Measurements from ENCODE around the gene ANKRD27.
"Not testable (repeated sequence)": the region's sequence is repeated elsewhere in the genome, so short reads cannot be mapped to it uniquely, and the experiment has no call there.

DNA sequence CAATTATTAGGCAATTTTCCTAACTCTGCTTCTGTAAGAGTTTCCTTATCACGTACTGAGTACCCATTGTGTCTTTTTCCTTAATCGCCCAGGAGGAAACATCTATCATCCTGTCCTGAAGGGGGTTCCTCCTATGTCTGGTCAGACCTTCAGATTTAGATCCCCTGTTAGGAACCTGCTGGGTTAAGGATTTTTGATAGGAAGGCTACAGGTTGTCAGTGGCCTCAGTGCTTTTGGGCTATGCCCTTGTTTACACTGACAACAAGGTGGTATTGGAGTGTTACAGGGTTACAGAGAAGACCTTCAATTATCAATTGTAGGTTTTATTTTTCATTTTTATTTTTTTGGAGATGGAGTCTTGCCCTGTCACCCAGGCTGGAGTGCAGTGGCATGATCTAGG, 19.9 kb upstream of the ANKRD27 start:
- not testable (repeated sequence) for TF ChIP-seq ZNF24 (IDR thresholded peaks at IDR 0.05); TAF1 (IDR thresholded peaks at IDR 0.05; ENCODE audit: borderline replicate concordance, low read depth, low read length); CTCF (IDR thresholded peaks at IDR 0.05 in 2 of 3, conservative IDR thresholded peaks at IDR 0.05 in 1 of 3; ENCODE audit: control insufficient read depth in 2 of 3, extremely low read depth in 1 of 3, insufficient read depth in 1 of 3, low read depth in 3 of 3, low read length in 3 of 3); ESRRA (IDR thresholded peaks at IDR 0.05; ENCODE audit: low read length); CHD2 (IDR thresholded peaks at IDR 0.05; ENCODE audit: borderline replicate concordance, low read depth, low read length); RFX5 (IDR thresholded peaks at IDR 0.05; ENCODE audit: low read depth, low read length); ZSCAN29 (IDR thresholded peaks at IDR 0.05); YY1 (IDR thresholded peaks at IDR 0.05; ENCODE audit: low read depth, low read length); NBN (IDR thresholded peaks at IDR 0.05); SREBF2 (IDR thresholded peaks at IDR 0.05; ENCODE audit: low read length); BHLHE40 (IDR thresholded peaks at IDR 0.05; ENCODE audit: borderline replicate concordance in 1 of 2, low read depth in 2 of 2, low read length in 1 of 2); POLR2A (IDR thresholded peaks at IDR 0.05; ENCODE audit: low read depth, low read length)
- TF ChIP-seq, protein P1, sequence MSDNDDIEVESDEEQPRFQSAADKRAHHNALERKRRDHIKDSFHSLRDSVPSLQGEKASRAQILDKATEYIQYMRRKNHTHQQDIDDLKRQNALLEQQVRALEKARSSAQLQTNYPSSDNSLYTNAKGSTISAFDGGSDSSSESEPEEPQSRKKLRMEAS (IDR thresholded peaks at IDR 0.05; ENCODE audit: low read depth, low read length) = not testable (repeated sequence)
- TF ChIP-seq, protein P2, sequence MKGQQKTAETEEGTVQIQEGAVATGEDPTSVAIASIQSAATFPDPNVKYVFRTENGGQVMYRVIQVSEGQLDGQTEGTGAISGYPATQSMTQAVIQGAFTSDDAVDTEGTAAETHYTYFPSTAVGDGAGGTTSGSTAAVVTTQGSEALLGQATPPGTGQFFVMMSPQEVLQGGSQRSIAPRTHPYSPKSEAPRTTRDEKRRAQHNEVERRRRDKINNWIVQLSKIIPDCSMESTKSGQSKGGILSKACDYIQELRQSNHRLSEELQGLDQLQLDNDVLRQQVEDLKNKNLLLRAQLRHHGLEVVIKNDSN (IDR thresholded peaks at IDR 0.05; ENCODE audit: borderline replicate concordance, extremely low read length, insufficient read depth, low read depth, low read length) = not testable (repeated sequence)

All from GM12878 (cell line).